GM21619 (cell line): ENCODE data around the gene NUDT8.

Source experiments
- ATAC-seq: cut with Tn5 transposase; IDR thresholded peaks from one replicate; pipeline ENCODE4 v1.9.1; 2021; ENCODE audit not compliant: unreplicated experiment

Gene NUDT8

GRCh38 chr11:67629386-67630227, at the start of gene NUDT8:
Gene NUDT8, minus strand, starts transcription at chr11:67629937. Its CDS starts 26 bp downstream, at chr11:67629911.
- ATAC-seq: peak; percentile 41

- no peak for ATAC-seq
These were observed 45.5 kb upstream of the NUDT8 start for GRCh38 chr11:67675058-67675747.

DNA sequence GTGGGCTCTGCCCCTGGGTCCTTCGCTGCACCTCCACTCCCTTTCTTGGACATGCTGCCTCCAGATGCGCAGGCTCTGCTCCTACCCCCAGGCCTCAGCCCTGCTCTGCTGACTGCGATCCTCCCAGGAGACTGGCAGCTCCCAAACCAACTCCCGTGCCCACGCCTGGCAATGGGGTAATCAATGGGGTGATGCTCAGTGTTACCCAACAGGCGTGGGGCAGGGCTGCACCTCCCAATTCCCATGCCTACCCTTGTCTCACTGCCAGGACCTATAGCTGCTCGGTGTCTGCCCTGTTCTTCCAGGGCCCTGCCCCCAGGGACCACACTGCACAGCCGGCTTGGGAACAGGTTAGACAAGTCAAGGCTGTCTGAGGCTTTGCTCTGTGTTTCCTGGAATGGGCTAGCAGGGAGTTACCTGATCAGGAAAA, 44.7 kb upstream of the NUDT8 start, which contains the start of gene ALDH3B2:
Gene ALDH3B2 (minus strand): TSS at position 182 of the 430 bp plus-strand sequence. CDS start 7,688 bp downstream, outside the sequence.
- ATAC-seq: no peak

DNA sequence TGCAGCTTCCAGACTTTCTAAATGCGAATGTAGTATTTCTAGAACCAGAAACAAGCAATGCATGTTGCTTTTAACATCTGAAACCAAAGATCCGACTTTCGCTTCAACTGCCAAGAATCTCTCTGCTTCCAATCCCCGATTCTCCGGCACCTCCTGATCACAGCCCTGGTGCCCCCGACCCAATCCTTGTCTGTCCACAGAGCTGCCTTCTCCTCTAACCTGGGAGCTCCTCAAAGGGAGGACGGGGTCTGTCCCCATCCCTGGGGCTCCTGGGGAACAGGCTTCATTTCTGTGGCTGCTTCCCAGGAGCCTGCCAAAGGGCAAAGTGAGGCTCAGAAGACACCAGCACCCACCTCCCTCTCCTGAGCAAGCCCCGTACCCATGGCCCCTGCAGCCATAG, 44.2 kb upstream of the NUDT8 start:
- no peak for ATAC-seq

DNA sequence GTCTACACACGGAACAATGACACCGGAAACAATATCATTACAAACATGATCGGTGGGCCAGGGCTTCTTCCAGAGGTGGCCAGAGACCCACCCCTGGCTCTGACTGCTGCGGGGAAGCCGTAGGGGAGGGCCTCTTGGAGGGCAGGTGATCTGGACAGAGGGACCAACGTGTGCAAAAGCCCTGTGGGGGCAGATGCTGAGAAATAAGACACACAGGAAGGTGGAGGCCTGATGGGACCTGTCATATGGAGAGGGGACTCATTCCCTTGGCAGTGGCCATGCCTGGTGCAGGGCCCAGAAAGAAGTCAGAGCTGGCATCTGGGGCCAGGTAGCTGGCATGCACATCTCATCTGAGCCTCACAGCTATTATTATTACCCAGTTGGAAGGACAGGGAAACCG, 43.6 kb upstream of the NUDT8 start:
- no peak for ATAC-seq

GRCh38 chr11:67671211-67671520, 41.4 kb upstream of the NUDT8 start:
- no peak for ATAC-seq

DNA sequence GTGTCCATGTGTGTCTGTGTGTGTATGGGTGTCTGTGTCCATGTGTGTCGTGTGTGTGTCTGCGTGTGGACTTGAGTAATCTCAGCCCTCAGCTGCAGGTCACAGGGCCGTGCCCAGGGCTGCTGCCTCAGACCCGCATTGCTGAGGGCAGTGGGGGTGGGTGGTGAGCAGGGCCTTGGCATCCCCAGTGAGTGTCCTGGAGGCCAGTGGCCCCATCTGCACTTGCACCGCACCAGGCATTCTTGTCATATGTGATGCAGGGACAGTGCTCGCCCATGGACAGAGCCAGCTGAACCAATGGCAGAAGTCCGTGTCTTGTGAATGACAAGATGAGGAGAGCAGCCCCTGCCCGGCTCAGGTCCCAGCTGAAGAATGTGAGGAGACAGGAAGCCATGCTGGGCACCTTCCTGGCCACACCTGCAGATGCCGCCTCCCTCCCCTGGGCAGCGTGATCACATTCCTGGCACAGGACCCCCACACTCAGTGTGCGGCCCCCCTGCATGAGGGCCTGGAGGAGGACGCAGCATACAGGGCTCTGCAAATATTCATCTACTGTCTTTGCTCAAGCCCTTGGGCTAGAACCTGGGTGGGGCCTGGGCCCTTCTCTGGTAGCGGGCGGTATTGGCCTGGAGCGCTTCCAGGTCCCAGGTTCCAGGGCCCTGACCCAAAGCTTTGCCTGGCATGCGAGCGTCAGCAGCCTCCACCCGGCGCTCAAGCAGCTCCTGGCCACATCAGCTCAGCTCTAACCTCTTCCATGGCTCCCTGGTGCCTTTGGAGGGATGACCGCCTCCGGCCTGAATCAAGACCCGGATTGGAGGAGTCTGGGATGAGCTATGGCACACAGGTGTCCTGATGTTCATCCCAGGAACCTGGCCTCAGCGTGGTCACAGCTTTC, 40.8 kb upstream of the NUDT8 start:
- no peak for ATAC-seq

GRCh38 chr11:67668192-67668551, 38.4 kb upstream of the NUDT8 start:
- ATAC-seq: no peak

- no peak for ATAC-seq
These were observed 37.9 kb upstream of the NUDT8 start for GRCh38 chr11:67667490-67668191.

- no peak for ATAC-seq
These were observed 37.1 kb upstream of the NUDT8 start for GRCh38 chr11:67666676-67667489.

- no peak for ATAC-seq
These were observed 36.5 kb upstream of the NUDT8 start for GRCh38 chr11:67666303-67666645.

GRCh38 chr11:67665541-67666302, 36.0 kb upstream of the NUDT8 start:
- no peak for ATAC-seq

DNA sequence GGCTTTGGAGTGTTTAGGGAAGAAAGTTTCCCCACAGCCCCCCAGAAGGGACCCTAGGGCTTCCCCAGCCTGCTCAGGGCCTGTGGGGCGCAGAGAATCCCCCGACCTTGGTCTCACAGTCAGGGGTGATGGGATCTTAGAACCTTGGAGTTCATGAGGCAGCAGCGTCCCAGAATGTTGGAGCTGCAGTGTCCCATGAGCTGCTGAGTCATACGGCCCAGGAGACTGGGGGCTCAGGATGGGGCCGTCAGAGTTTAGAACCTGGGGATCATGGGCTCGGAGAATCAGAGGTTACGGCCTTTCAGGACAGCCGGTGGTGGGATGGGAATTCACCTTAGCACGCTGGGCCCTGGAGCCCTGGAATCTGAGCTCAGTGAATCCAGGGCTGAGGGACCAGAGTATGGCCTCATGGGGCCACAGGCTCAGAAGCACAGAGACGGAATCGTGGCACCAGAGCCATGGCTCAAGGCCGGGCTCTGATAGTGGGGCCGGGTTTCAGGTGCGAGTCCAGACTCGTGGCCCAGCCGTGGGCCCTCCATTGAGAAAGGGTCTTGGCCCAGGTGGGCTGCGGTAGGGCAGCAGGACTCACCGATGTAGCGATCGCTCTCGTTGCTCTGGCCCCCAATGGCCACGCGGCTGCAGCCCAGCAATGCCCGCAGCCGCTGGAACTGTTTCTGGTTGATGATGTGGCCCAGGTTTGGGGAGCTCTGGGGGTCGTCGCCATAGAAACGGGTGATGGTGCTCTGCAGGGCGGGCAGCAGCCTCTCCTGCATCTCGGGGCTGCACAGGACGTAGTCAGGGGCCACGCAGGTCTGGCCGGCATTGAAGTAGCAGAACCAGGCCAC, 35.2 kb upstream of the NUDT8 start:
- ATAC-seq: no peak

GRCh38 chr11:67664213-67664585, 34.5 kb upstream of the NUDT8 start:
- ATAC-seq: no peak

GRCh38 chr11:67663532-67664212, 33.9 kb upstream of the NUDT8 start:
- ATAC-seq: no peak

- no peak for ATAC-seq
These were observed 33.2 kb upstream of the NUDT8 start for GRCh38 chr11:67662835-67663531.

- ATAC-seq: no peak
These were observed 32.6 kb upstream of the NUDT8 start for GRCh38 chr11:67662142-67662834.
